PC-9 (cell line): ENCODE data around the gene FAM234A. TPM values are rescaled to one million over a fixed set of nuclear protein-coding genes. Genes with fewer than 3 reads are reported as not detected.

Experiments used
- BruUV-seq: library from RNA; stranded (reverse); fragments of 400-500 nt; replicated peaks from 2 replicates; lab custom pipeline; 2021; lab: Mats Ljungman, UMichigan
- CTCF ChIA-PET: fragments of 300-600 bp; sonication (Branson Sonifier 250); formaldehyde crosslinking; loops from one replicate; lab custom pipeline; 2022; ENCODE audit warnings: antibody characterized with exemption; lab: Charles Lee
- POLR2A ChIA-PET: fragments of 300-600 bp; sonication (Branson Sonifier 250); formaldehyde crosslinking; loops from one replicate; lab custom pipeline; 2022; ENCODE audit warnings: antibody characterized with exemption; ENCODE audit not compliant: unreplicated experiment; lab: Charles Lee
- DNase-seq, 2 experiments: peaks; one replicate each; pipeline versions ENCODE4 v3.0.0 to v3.0.0-alpha.2; 2015 to 2022; ENCODE audit warnings: mixed read lengths in 1 of 2
- H2AFZ ChIP-seq: fragments of 200-600 bp; sonication (generic); 2 replicates; pipeline ENCODE4 v1.8.1; 2017; ENCODE audit warnings: antibody characterized with exemption
- H3F3A ChIP-seq: fragments of 200-600 bp; sonication (generic); 2 replicates; pipeline ENCODE4 v1.8.1; 2017; ENCODE audit warnings: antibody characterized with exemption, mild to moderate bottlenecking, low read depth; ENCODE audit not compliant: insufficient read depth
- H3K27ac ChIP-seq: fragments of 200-600 bp; sonication (generic); 2 replicates; pipeline ENCODE4 v1.6.1; 2016; ENCODE audit warnings: mixed run types
- H3K27me3 ChIP-seq: fragments of 200-600 bp; sonication (generic); 2 replicates; pipeline ENCODE4 v1.6.1; 2016; ENCODE audit warnings: low read depth, mixed run types; ENCODE audit not compliant: insufficient read depth
- H3K36me3 ChIP-seq: fragments of 200-600 bp; sonication (generic); 2 replicates; pipeline ENCODE4 v1.6.1; 2016; ENCODE audit warnings: low read depth, mixed run types
- H3K4me1 ChIP-seq: fragments of 200-600 bp; sonication (generic); replicated peaks from 2 replicates; pipeline ENCODE4 v1.6.1; 2016; ENCODE audit warnings: mixed run types; ENCODE audit not compliant: insufficient read depth
- H3K4me2 ChIP-seq: fragments of 200-600 bp; sonication (generic); 2 replicates; pipeline ENCODE4 v1.6.1; 2017; ENCODE audit warnings: mixed run types
- H3K4me3 ChIP-seq: fragments of 200-600 bp; sonication (generic); 2 replicates; pipeline ENCODE4 v1.6.1; 2016; ENCODE audit warnings: mixed run types
- H3K79me2 ChIP-seq: fragments of 200-600 bp; sonication (generic); 2 replicates; pipeline ENCODE4 v1.6.1; 2017; ENCODE audit warnings: low read depth, mixed run types
- H3K9me2 ChIP-seq: fragments of 200-600 bp; sonication (generic); 2 replicates; pipeline ENCODE4 v1.8.1; 2017; ENCODE audit warnings: mild to moderate bottlenecking; ENCODE audit not compliant: insufficient read depth
- H3K9me3 ChIP-seq: fragments of 200-600 bp; sonication (generic); 2 replicates; pipeline ENCODE4 v1.8.1; 2016; ENCODE audit warnings: low read depth; ENCODE audit not compliant: insufficient read depth
- H4K20me1 ChIP-seq: fragments of 200-600 bp; sonication (generic); 2 replicates; pipeline ENCODE4 v1.8.1; 2017; ENCODE audit not compliant: insufficient read depth
- CTCF ChIP-seq: fragments of 200-600 bp; sonication (generic); conservative IDR thresholded peaks from 2 replicates; pipeline ENCODE4 v1.6.1; 2017; ENCODE audit warnings: mixed run types, antibody characterized with exemption, mild to moderate bottlenecking, moderate library complexity
- EZH2 ChIP-seq: fragments of 200-600 bp; sonication (generic); IDR thresholded peaks from 2 replicates; pipeline ENCODE4 v1.8.0; 2017; ENCODE audit warnings: antibody characterized with exemption, low read depth
- intact Hi-C: fragments of 100-400 bp; cut with micrococcal nuclease; formaldehyde crosslinking; loops from one replicate; pipeline ENCODE4 v1.10.0; 2022; ENCODE audit not compliant: unreplicated experiment
- total RNA-seq: library from RNA; stranded (reverse); gene quantifications from 2 replicates; pipeline ENCODE4 v1.2.3, GENCODE V29; 2021

The FAM234A gene
- total RNA-seq, 1 experiment from 2014 or later, result 131 TPM

- H3K36me3 ChIP-seq, result no peaks in the 10 kb centered on the region
- no peak overlapping the region for H2AFZ ChIP-seq
- BruUV-seq, result no TSS peak
- peaks cover 14% of the 10 kb centered on the region; the same call in 1 of the 2 replicates for H3F3A ChIP-seq
- no peak for TF ChIP-seq CTCF
- no peak for TF ChIP-seq EZH2
- no peak overlapping the region for H3K27ac ChIP-seq
- H3K4me1 ChIP-seq, result no peaks in the 10 kb centered on the region
- peak in 1 of 2 experiments; percentile 50 for DNase-seq
- POLR2A ChIA-PET, result interaction anchor here (0.5 kb wide), 1 partner anchor 79 kb away, joined by 7 read pairs; the partner anchor contains the start of gene AXIN1
- no peaks in the 10 kb centered on the region for H4K20me1 ChIP-seq
- CTCF ChIA-PET, result no interaction called here
- H3K79me2 ChIP-seq, result no peaks in the 10 kb centered on the region
- H3K9me3 ChIP-seq, result no peaks in the 10 kb centered on the region
- intact Hi-C loops, result no loop called here
- no peak overlapping the region for H3K4me2 ChIP-seq
- peaks cover 14% of the 10 kb centered on the region for H3K27me3 ChIP-seq
- no peak overlapping the region for H3K4me3 ChIP-seq
- H3K9me2 ChIP-seq, result no peaks in the 10 kb centered on the region
Observed at GRCh38 chr16:273547-274421, 39.2 kb downstream of the FAM234A start.

DNA sequence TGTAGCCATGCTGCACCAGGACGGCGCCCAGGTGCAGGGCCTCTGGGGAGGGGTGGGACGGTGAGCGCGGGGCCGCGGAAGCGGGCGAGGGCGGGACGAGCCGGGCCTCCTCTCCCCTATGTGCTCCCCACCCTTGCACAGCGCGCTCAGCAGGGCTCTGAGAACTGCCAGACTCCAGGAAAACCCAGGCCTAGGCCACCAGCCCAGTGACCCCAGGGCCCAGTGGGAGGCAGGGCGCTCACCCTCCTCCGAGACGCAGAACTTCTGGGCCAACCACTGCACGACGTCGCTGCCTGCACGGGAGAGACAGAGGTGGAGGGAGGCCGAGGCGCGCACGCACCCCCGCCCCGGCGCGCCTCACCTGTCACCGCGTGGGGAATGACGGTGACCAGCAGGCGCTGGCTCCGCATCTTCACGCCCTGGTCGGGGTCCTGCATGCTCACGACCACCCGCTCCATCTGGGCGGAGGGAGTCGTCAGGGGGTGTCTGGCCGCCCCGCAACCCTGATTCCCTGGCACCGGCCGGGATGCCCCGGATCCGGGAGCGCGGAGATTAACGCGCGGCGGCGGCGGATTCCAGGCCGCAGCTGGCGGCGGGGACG is 40.5 kb downstream of the FAM234A start:
- Histone ChIP-seq H3K4me3 (no peak overlapping the region), H3K36me3 (no peaks in the 10 kb centered on the region), H2AFZ (no peak overlapping the region), H3K27me3 (peaks cover 14% of the 10 kb centered on the region), H3K27ac (no peak overlapping the region), H3K4me1 (no peaks in the 10 kb centered on the region), H3F3A (peaks cover 17% of the 10 kb centered on the region; the same call in 1 of the 2 replicates), H3K4me2 (no peak overlapping the region), H4K20me1 (no peaks in the 10 kb centered on the region), H3K79me2 (no peaks in the 10 kb centered on the region), H3K9me2 (no peaks in the 10 kb centered on the region), H3K9me3 (no peaks in the 10 kb centered on the region)
- intact Hi-C loops, result no loop called here
- no TSS peak for BruUV-seq
- ChIA-PET CTCF (no interaction called here), POLR2A (no interaction called here)
- no peak for TF ChIP-seq EZH2
- TF ChIP-seq CTCF, result no peak
- no peak for DNase-seq

- POLR2A ChIA-PET, result no interaction called here
- H4K20me1 ChIP-seq, result no peaks in the 10 kb centered on the region
- no TSS peak for BruUV-seq
- H3K4me1 ChIP-seq, result no peaks in the 10 kb centered on the region
- no peaks in the 10 kb centered on the region for H3K36me3 ChIP-seq
- H3K4me2 ChIP-seq, result no peak within 1 kb of the TSS
- CTCF ChIA-PET, result no interaction called here
- no peaks in the 10 kb centered on the region for H3K9me2 ChIP-seq
- peaks cover 14% of the 10 kb centered on the region for H3K27me3 ChIP-seq
- DNase-seq, result no peak
- H2AFZ ChIP-seq, result no peak within 1 kb of the TSS
- H3K79me2 ChIP-seq, result no peaks in the 10 kb centered on the region
- TF ChIP-seq EZH2, result no peak
- no peak within 1 kb of the TSS for H3K27ac ChIP-seq
- intact Hi-C loops, result no loop called here
- H3F3A ChIP-seq, result peaks cover 17% of the 10 kb centered on the region; the same call in 1 of the 2 replicates
- H3K9me3 ChIP-seq, result no peaks in the 10 kb centered on the region
- no peak within 1 kb of the TSS for H3K4me3 ChIP-seq
Observed at GRCh38 chr16:275786-276232, 41.2 kb downstream of the FAM234A start, which contains the start of gene RGS11. Gene RGS11 (minus strand): TSS chr16:275944. CDS start chr16:275911, 33 bp downstream.
